ENCODE measurements around the gene PLEKHM3.

GRCh38 chr2:207955456-207955855 is 69.9 kb downstream of the PLEKHM3 start:
- no peak for TF ChIP-seq CTCF (conservative IDR thresholded peaks at IDR 0.05)
- no peak for TF ChIP-seq EZH2 (IDR thresholded peaks at IDR 0.05; ENCODE audit: low read depth)
